CD1c-positive myeloid dendritic cell (primary cell): ENCODE measurements around the gene ARHGEF33.
A peak's percentile ranks its signal among the peaks of the same experiment; 100 is the strongest.

Source experiments
- DNase-seq: peaks from one replicate; pipeline ENCODE4 v3.0.0-alpha.2; 2016; ENCODE audit errors: extremely low spot score

Gene ARHGEF33

GRCh38 chr2:38889575-38889974, at the start of gene ARHGEF33:
Gene ARHGEF33, plus strand, starts transcription at chr2:38889875. Its CDS starts 29,573 bp downstream, at chr2:38919448.
- no peak for DNase-seq

- no peak for DNase-seq
These were observed 39.6 kb upstream of the ARHGEF33 start for GRCh38 chr2:38850045-38850444.

- DNase-seq = no peak
These were observed 33.5 kb upstream of the ARHGEF33 start for GRCh38 chr2:38856165-38856564.

GRCh38 chr2:38862476-38862875, 27.2 kb upstream of the ARHGEF33 start:
- DNase-seq = no peak

- DNase-seq = no peak
These were observed 26.5 kb upstream of the ARHGEF33 start for GRCh38 chr2:38863061-38863695.

- DNase-seq = no peak
These were observed 22.8 kb upstream of the ARHGEF33 start for GRCh38 chr2:38866773-38867443.

GRCh38 chr2:38871432-38871831, 18.2 kb upstream of the ARHGEF33 start:
- DNase-seq = no peak

GRCh38 chr2:38873763-38874162, 15.9 kb upstream of the ARHGEF33 start:
- no peak for DNase-seq

- no peak for DNase-seq
These were observed 14.5 kb upstream of the ARHGEF33 start for GRCh38 chr2:38875227-38875575.

GRCh38 chr2:38875576-38876367, 13.9 kb upstream of the ARHGEF33 start, which contains the start of the genes DHX57 and MORN2:
Gene DHX57, minus strand, starts transcription at chr2:38875934. Its CDS starts 7,529 bp downstream, at chr2:38868405.
Gene MORN2, plus strand, starts transcription at chr2:38875976.
- DNase-seq = peak; percentile 80

- DNase-seq = no peak
These were observed 13.3 kb upstream of the ARHGEF33 start for GRCh38 chr2:38876407-38876806.

- no peak for DNase-seq
These were observed 3.6 kb upstream of the ARHGEF33 start for GRCh38 chr2:38886063-38886462.

GRCh38 chr2:38887347-38887746, 2.3 kb upstream of the ARHGEF33 start:
- DNase-seq = no peak

GRCh38 chr2:38887902-38888554, 1.6 kb upstream of the ARHGEF33 start:
- DNase-seq = no peak

GRCh38 chr2:38889045-38889444, 630 bp upstream of the ARHGEF33 start:
- DNase-seq = no peak

- no peak for DNase-seq
These were observed 3.1 kb downstream of the ARHGEF33 start for GRCh38 chr2:38892819-38893218.

GRCh38 chr2:38898256-38898655, 8.6 kb downstream of the ARHGEF33 start:
- DNase-seq = no peak

- no peak for DNase-seq
These were observed 11.1 kb downstream of the ARHGEF33 start for GRCh38 chr2:38900726-38901125.

- DNase-seq = no peak
These were observed 15.6 kb downstream of the ARHGEF33 start for GRCh38 chr2:38905251-38905650.

GRCh38 chr2:38907242-38907641, 17.6 kb downstream of the ARHGEF33 start:
- no peak for DNase-seq

GRCh38 chr2:38907743-38908562, 18.3 kb downstream of the ARHGEF33 start:
- DNase-seq = no peak
